ENCODE measurements around the gene CARD8. TPM values are rescaled to one million over a fixed set of nuclear protein-coding genes. Genes with fewer than 3 reads are reported as not detected.
"Not testable (repeated sequence)": the region's sequence is repeated elsewhere in the genome, so short reads cannot be mapped to it uniquely, and the experiment has no call there.

Gene CARD8
- total RNA-seq, 2 experiments from 2014 or later, result 109 TPM

- Mint-ChIP-seq H3K9me3 (no peaks in the 10 kb centered on the region), H3K27me3 (no peaks in the 10 kb centered on the region), H3K4me1 (ENCODE audit: low read depth) (no peaks in the 10 kb centered on the region), H3K27ac (no peak overlapping the region), H3K4me3 (no peak overlapping the region), H3K36me3 (ENCODE audit: low read depth) (no peaks in the 10 kb centered on the region)
- ChIA-PET CTCF (no interaction called here), POLR2A (no interaction called here)
- ATAC-seq (no peak), DNase-seq (no peak)
- TF ChIP-seq CTCF (IDR thresholded peaks at IDR 0.05), result no peak
- intact Hi-C loops (cut with micrococcal nuclease), result no loop called here
These were observed 46.3 kb upstream of the CARD8 start for GRCh38 chr19:48301886-48302599.

DNA sequence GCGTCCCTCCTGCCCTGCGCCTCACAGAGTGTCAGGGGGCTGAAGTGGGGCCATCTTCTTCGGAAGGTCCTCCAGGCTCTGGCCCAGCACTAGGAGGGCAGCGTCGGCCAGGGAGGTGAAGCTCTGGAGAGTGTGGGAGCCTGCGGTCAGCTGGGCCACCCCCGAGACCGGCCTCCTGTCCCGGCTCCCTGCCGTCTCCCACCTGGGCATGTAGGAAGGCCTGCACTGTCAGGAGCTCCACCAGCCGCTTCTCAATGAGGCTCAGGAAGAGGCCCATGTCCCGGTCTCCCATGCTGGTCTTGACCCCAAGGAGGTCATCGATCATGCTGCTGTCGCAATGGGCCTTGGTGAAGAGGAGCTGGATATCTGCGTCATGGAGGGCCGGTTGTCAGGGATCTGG lies 42.3 kb upstream of the CARD8 start:
- Mint-ChIP-seq H3K36me3 (ENCODE audit: low read depth) (no peaks in the 10 kb centered on the region), H3K4me1 (ENCODE audit: low read depth) (no peaks in the 10 kb centered on the region), H3K9me3 (no peaks in the 10 kb centered on the region), H3K27me3 (no peaks in the 10 kb centered on the region), H3K27ac (no peak overlapping the region), H3K4me3 (no peak overlapping the region)
- ATAC-seq (no peak), DNase-seq (no peak)
- ChIA-PET POLR2A (no interaction called here), CTCF (interaction anchor here (1.1 kb wide), 1 partner anchor 31 kb away, joined by 3 read pairs; no protein-coding TSS in a partner anchor)
- TF ChIP-seq CTCF (IDR thresholded peaks at IDR 0.05), result no peak
- intact Hi-C loops (cut with micrococcal nuclease), result no loop called here

- Mint-ChIP-seq H3K27ac (no peak overlapping the region), H3K4me1 (ENCODE audit: low read depth) (no peaks in the 10 kb centered on the region), H3K4me3 (no peak overlapping the region), H3K9me3 (no peaks in the 10 kb centered on the region), H3K27me3 (no peaks in the 10 kb centered on the region), H3K36me3 (ENCODE audit: low read depth) (no peaks in the 10 kb centered on the region)
- ATAC-seq (no peak), DNase-seq (no peak)
- CTCF ChIA-PET, result interaction anchor here (0.9 to 1.9 kb wide), 3 partner anchors 17 to 37 kb away, joined by 3 to 6 read pairs (median 3); no protein-coding TSS in a partner anchor
- intact Hi-C loops (cut with micrococcal nuclease), result no loop called here
- no peak for TF ChIP-seq CTCF (IDR thresholded peaks at IDR 0.05)
- POLR2A ChIA-PET, result no interaction called here
These were observed 41.4 kb upstream of the CARD8 start for GRCh38 chr19:48296963-48297734.

DNA sequence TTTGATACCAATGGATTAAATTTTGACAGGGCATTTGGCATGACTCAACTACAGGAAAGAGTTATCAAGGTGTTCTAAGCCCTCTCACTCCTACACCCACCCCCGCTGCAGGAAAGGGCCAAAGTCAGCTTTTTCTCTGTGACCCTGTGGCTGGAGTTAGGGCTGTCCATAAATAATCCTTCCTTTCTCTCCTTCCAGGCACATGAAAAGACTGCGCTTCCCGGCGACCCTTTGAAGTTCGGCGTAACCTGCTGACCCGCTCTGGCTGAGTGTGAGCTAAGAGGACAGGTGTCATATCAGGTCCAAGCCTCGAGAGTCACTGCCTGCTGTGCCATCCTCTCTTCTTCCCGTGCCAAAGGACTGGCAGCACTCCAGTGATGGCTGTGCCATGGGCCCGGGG lies 39.7 kb upstream of the CARD8 start:
- no peaks in the 10 kb centered on the region for H3K27me3 Mint-ChIP-seq
- DNase-seq (no peak), ATAC-seq (no peak)
- H3K27ac Mint-ChIP-seq, result no peak overlapping the region
- POLR2A ChIA-PET, result no interaction called here
- CTCF ChIA-PET, result interaction anchor here (1.6 to 1.9 kb wide), 2 partner anchors 19 to 29 kb away, joined by 5 to 6 read pairs; no protein-coding TSS in a partner anchor
- no peak overlapping the region for H3K4me3 Mint-ChIP-seq
- peaks cover 8% of the 10 kb centered on the region for H3K4me1 Mint-ChIP-seq (ENCODE audit: low read depth)
- TF ChIP-seq CTCF (IDR thresholded peaks at IDR 0.05), result no peak
- intact Hi-C loops (cut with micrococcal nuclease), result no loop called here
- H3K36me3 Mint-ChIP-seq (ENCODE audit: low read depth), result no peaks in the 10 kb centered on the region
- no peaks in the 10 kb centered on the region for H3K9me3 Mint-ChIP-seq

DNA sequence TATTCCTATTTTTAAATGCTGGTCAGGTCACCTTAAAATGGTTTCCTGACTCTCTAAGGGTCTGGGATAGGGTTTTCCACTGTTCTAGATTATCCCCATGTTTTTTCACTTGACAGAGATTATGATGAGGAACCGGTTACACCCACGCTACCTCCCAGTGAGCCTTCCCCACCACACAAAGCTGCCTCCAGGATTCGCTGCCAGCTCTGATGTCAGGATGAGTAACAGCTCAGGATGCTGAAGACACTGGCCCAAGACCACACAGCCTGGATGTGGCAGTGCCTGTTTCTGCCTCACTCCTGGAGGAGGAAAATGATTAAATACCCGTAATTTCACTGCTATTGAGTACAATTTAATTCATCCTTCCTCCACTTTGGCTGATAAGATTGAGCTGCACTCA lies 37.1 kb upstream of the CARD8 start:
- intact Hi-C loops (cut with micrococcal nuclease), result no loop called here
- POLR2A ChIA-PET, result no interaction called here

DNA sequence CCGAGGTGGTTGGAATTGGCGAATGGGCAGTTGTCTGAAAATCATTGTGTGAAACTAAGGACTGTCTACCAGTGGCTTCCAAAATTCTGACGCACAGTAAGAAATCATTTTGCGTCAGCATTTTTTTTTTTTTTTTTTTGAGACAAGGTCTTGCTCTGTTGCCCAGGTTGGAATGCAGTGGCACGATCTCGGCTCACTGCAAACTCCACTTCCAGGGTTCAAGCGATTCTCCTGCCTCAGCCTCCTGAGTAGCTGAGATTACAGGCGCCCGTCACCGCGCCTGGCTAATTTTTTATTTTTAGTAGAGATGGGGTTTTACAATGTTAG lies 35.7 kb upstream of the CARD8 start:
- ChIA-PET CTCF (interaction anchor here (1.0 to 6.3 kb wide), 9 partner anchors 12 to 276 kb away, joined by 3 to 73 read pairs (median 5); partner anchors contain the start of gene ZNF114), POLR2A (interaction anchor here (0.7 kb wide), 1 partner anchor 34 kb away, joined by 3 read pairs; no protein-coding TSS in a partner anchor)
- intact Hi-C loops (cut with micrococcal nuclease); H3K27me3 Mint-ChIP-seq; ATAC-seq; H3K27ac Mint-ChIP-seq; H3K9me3 Mint-ChIP-seq; H3K4me1 Mint-ChIP-seq (ENCODE audit: low read depth); H3K36me3 Mint-ChIP-seq (ENCODE audit: low read depth); DNase-seq: not testable (repeated sequence)
- H3K4me3 Mint-ChIP-seq, result peak overlapping the region; percentile 74

More for the DNA sequence above, 37.1 kb upstream of the CARD8 start:
- Mint-ChIP-seq H3K27ac (no peak overlapping the region), H3K27me3 (no peaks in the 10 kb centered on the region), H3K4me1 (ENCODE audit: low read depth) (peaks cover 8% of the 10 kb centered on the region), H3K9me3 (no peaks in the 10 kb centered on the region), H3K4me3 (no peak overlapping the region), H3K36me3 (ENCODE audit: low read depth) (no peaks in the 10 kb centered on the region)
- TF ChIP-seq CTCF (IDR thresholded peaks at IDR 0.05), result no peak
- DNase-seq (no peak), ATAC-seq (no peak)
- CTCF ChIA-PET, result interaction anchor here (0.8 to 6.3 kb wide), 4 partner anchors 16 to 40 kb away, joined by 3 to 73 read pairs (median 5); partner anchors contain the start of gene ZNF114

Measured in activated CD8-positive, alpha-beta T cell treated with anti-CD3 and anti-CD28 coated beads for 36 hours (primary cell).